ENCODE data around the gene RTP4. TPM values are rescaled to one million over a fixed set of nuclear protein-coding genes. Genes with fewer than 3 reads are reported as not detected.

The RTP4 gene
- total RNA-seq, 1 donor from 2014 or later, result not detected

- Mint-ChIP-seq H3K9me3 (no peaks in the 10 kb centered on the region), H3K36me3 (no peaks in the 10 kb centered on the region), H3K27me3 (ENCODE audit: insufficient read depth, low read depth) (peaks cover 2% of the 10 kb centered on the region), H3K4me1 (peaks cover 7% of the 10 kb centered on the region), H3K4me3 (no peak overlapping the region), H3K27ac (no peak overlapping the region)
- no peaks in the 10 kb centered on the region for H3K36me3 ChIP-seq
- no peak overlapping the region for H3K4me2 ChIP-seq
- no peaks in the 10 kb centered on the region for H4K20me1 ChIP-seq (ENCODE audit: low read depth)
- peaks cover 9% of the 10 kb centered on the region for H3K4me1 ChIP-seq
- peaks cover 9% of the 10 kb centered on the region for H3F3A ChIP-seq (ENCODE audit: low read depth)
- no peak overlapping the region for H3K4me3 ChIP-seq
- H3K27ac ChIP-seq, result no peak overlapping the region
- no peak overlapping the region for H3K9ac ChIP-seq
- DNase-seq (ENCODE audit: low spot score), result no peak
- H2AFZ ChIP-seq (replicated peaks), result no peak overlapping the region
- H3K27me3 ChIP-seq, result no peaks in the 10 kb centered on the region
- no peak for TF ChIP-seq EZH2phosphoT487 (IDR thresholded peaks at IDR 0.05)
- no peak for TF ChIP-seq CTCF (IDR thresholded peaks at IDR 0.05)
- TF ChIP-seq EZH2 (IDR thresholded peaks at IDR 0.05), result no peak
- H3K9me3 ChIP-seq (ENCODE audit: low read depth), result no peaks in the 10 kb centered on the region
- no peaks in the 10 kb centered on the region for H3K79me2 ChIP-seq (ENCODE audit: low read depth)
These were observed 46.4 kb upstream of the RTP4 start for GRCh38 chr3:187321766-187322165.

GRCh38 chr3:187322291-187322690, 45.9 kb upstream of the RTP4 start:
- Mint-ChIP-seq H3K4me1 (peaks cover 7% of the 10 kb centered on the region), H3K27ac (no peak overlapping the region), H3K36me3 (no peaks in the 10 kb centered on the region), H3K4me3 (no peak overlapping the region), H3K27me3 (ENCODE audit: insufficient read depth, low read depth) (peaks cover 2% of the 10 kb centered on the region), H3K9me3 (no peaks in the 10 kb centered on the region)
- Histone ChIP-seq H3K4me2 (no peak overlapping the region), H3K27me3 (no peaks in the 10 kb centered on the region), H3K9me3 (ENCODE audit: low read depth) (no peaks in the 10 kb centered on the region), H3K27ac (no peak overlapping the region), H3F3A (ENCODE audit: low read depth) (peaks cover 4% of the 10 kb centered on the region), H3K79me2 (ENCODE audit: low read depth) (no peaks in the 10 kb centered on the region), H4K20me1 (ENCODE audit: low read depth) (no peaks in the 10 kb centered on the region), H3K4me1 (peaks cover 4% of the 10 kb centered on the region), H3K36me3 (no peaks in the 10 kb centered on the region), H3K4me3 (no peak overlapping the region), H2AFZ (replicated peaks) (no peak overlapping the region), H3K9ac (no peak overlapping the region)
- no peak for TF ChIP-seq EZH2 (IDR thresholded peaks at IDR 0.05)
- no peak for TF ChIP-seq EZH2phosphoT487 (IDR thresholded peaks at IDR 0.05)
- no peak for TF ChIP-seq CTCF (IDR thresholded peaks at IDR 0.05)
- no peak for DNase-seq (ENCODE audit: low spot score)

GRCh38 chr3:187323091-187323490, 45.1 kb upstream of the RTP4 start:
- Mint-ChIP-seq H3K4me1 (peaks cover 7% of the 10 kb centered on the region), H3K4me3 (no peak overlapping the region), H3K36me3 (no peaks in the 10 kb centered on the region), H3K27me3 (ENCODE audit: insufficient read depth, low read depth) (peaks cover 2% of the 10 kb centered on the region), H3K27ac (no peak overlapping the region), H3K9me3 (no peaks in the 10 kb centered on the region)
- Histone ChIP-seq H4K20me1 (ENCODE audit: low read depth) (no peaks in the 10 kb centered on the region), H3K9ac (no peak overlapping the region), H3K9me3 (ENCODE audit: low read depth) (no peaks in the 10 kb centered on the region), H3K36me3 (no peaks in the 10 kb centered on the region), H3F3A (ENCODE audit: low read depth) (no peaks in the 10 kb centered on the region), H2AFZ (replicated peaks) (no peak overlapping the region), H3K27me3 (no peaks in the 10 kb centered on the region), H3K4me1 (no peaks in the 10 kb centered on the region), H3K79me2 (ENCODE audit: low read depth) (no peaks in the 10 kb centered on the region), H3K27ac (no peak overlapping the region), H3K4me2 (no peak overlapping the region), H3K4me3 (no peak overlapping the region)
- TF ChIP-seq EZH2 (IDR thresholded peaks at IDR 0.05) (no peak), CTCF (IDR thresholded peaks at IDR 0.05) (no peak), EZH2phosphoT487 (IDR thresholded peaks at IDR 0.05) (no peak)
- DNase-seq (ENCODE audit: low spot score), result no peak

Measured in neural progenitor cell (in vitro differentiated cells).